ENCODE results near the gene USP46.

Gene USP46

DNA sequence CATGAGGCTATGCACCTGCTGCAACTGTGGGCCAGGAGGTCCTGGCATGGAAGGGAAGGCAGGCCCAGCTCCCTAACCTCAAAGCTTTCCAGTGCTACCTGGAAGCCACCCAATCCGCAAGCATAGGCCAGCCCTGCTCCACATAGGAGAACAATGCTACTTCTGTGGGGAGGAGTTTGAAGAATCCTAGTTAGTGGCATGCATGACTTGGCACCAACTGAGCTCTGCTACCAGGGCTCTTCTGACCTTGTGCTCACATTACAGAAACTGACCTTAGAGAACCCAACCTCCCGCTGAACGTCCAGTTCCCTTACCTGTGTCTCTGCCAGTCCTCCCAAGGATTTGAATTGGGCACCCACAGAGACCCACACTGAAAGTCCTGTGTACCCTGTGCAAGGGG lies 58.8 kb downstream of the USP46 start:
- no peak overlapping the region for H3K4me3 ChIP-seq (ENCODE audit: low read length)
- TF ChIP-seq, protein P1, sequence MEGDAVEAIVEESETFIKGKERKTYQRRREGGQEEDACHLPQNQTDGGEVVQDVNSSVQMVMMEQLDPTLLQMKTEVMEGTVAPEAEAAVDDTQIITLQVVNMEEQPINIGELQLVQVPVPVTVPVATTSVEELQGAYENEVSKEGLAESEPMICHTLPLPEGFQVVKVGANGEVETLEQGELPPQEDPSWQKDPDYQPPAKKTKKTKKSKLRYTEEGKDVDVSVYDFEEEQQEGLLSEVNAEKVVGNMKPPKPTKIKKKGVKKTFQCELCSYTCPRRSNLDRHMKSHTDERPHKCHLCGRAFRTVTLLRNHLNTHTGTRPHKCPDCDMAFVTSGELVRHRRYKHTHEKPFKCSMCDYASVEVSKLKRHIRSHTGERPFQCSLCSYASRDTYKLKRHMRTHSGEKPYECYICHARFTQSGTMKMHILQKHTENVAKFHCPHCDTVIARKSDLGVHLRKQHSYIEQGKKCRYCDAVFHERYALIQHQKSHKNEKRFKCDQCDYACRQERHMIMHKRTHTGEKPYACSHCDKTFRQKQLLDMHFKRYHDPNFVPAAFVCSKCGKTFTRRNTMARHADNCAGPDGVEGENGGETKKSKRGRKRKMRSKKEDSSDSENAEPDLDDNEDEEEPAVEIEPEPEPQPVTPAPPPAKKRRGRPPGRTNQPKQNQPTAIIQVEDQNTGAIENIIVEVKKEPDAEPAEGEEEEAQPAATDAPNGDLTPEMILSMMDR (conservative IDR thresholded peaks at IDR 0.05; ENCODE audit: low read depth, low read length): no peak
- DNase-seq (ENCODE audit: low read depth): no peak

DNA sequence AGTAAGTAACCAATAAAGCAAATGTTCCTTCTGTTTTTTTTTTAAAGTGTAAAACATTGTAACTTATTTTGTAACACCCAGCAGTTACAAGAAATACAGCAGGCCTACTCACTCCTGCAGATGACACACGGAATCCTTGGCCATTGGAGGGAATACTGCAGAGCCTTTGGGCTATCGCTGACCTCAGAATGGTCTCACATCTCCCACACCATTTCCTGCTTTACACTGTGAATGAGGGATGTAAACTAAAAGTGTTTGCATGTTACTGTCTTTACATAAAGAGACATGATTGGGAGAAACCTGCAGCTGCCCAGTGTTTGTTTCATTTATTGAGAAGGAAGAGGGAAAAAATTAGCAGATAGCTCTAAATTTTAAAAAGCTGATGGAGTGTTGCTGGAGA lies 64.1 kb downstream of the USP46 start:
- TF ChIP-seq, protein P1 (conservative IDR thresholded peaks at IDR 0.05; ENCODE audit: low read depth, low read length): no peak
- DNase-seq (ENCODE audit: low read depth): no peak
- no peak overlapping the region for H3K4me3 ChIP-seq (ENCODE audit: low read length)

DNA sequence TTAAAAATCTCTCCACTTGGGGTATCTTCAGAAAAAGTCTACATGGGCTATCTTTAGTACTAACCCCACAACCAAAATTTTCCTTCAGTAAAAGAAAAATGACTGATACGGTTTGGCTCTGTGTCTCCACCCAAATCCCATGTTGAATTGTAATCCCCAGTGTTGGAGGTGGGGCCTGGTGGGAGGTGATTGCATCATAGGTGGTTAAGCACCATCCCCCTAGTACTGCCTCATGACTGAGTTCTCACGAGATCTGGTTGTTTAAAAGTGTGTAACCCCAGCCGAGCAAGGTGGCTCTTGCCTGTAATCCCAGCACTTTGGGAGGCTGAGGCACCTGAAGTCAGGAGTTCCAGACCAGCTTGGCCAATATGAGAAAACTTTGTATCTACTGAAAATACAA lies 66.8 kb downstream of the USP46 start:
- DNase-seq (ENCODE audit: low read depth): no peak
- no peak overlapping the region for H3K4me3 ChIP-seq (ENCODE audit: low read length)
- TF ChIP-seq, protein P1 (conservative IDR thresholded peaks at IDR 0.05; ENCODE audit: low read depth, low read length): no peak

DNA sequence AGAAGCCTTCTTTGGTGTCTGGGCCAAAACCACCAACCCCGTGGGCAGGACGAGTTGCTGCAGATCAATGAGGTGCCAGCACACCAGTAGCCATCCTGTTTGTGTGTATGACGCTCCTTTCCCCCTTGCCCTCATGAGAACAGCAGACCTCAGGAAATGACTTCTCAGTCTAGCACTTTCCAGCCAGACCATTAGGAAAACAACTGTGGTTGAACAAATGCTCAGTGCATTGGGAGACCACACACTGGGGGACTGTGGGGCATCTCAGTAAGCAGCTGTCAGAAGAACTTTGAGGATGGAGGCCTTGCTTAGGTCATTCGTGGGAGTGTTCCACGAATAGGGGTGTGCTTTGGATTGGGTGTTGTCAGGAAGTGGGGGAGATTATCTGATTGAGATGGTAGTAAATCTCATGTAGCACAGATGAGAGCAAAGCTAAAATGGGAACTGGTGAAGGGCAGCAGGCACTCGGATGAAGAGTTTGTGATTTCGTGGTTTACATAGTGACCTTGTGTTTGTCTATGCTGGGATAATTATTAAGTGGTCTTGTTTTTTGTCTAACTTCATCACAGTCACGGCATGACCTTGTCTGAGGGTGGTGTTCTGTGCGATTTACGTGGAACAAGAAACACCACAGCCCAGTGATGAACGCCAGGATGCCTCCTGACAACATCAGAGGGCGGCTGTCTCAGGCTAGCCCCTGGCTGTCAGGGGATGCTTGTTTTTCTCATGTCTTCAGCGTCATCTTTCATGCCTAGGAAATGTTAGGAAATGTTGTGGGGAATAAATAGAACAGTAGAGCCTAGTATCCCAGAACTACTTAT lies 70.1 kb downstream of the USP46 start:
- TF ChIP-seq, protein P1 (conservative IDR thresholded peaks at IDR 0.05; ENCODE audit: low read depth, low read length): no peak
- no peak for DNase-seq (ENCODE audit: low read depth)
- no peak overlapping the region for H3K4me3 ChIP-seq (ENCODE audit: low read length)

DNA sequence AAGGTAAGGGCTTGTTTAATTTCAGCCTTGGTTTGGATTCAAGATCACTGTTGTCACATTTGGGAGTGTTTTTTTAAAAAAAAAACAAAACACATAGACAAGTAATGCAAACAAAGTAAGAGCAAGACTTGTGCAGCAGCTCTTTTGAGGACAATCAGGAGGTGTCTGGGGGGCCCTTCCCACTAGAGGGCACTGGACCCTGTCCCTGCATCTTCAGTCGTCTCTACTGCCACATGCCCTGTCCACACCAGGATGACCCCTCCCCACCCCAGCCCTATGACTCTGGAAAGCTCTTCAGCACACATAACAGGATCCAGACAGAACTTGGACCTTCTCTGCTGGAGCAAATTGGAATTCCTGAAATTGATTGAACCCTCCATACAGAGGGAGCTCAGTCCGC lies 71.0 kb downstream of the USP46 start:
- H3K4me3 ChIP-seq (ENCODE audit: low read length): no peak overlapping the region
- TF ChIP-seq, protein P1 (conservative IDR thresholded peaks at IDR 0.05; ENCODE audit: low read depth, low read length): peak; percentile 55
- no peak for DNase-seq (ENCODE audit: low read depth)

DNA sequence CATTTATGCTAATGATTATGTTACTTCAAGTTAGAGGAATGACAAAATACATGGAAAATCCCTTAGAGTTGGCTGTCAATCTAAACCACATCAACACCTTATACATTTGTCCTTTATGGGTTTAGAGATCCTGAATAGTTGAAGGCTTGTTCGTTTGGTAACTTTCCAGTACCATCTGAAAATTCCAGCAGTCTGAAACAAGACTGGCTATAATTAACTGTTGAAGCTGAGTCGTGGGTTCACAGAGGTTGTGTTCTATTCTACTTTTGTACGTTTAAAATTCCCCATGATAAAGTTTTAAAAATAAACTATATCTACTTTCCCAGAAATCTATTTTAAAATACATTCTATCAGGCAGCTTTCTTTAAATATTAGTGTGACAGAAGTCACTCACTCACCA lies 73.0 kb downstream of the USP46 start:
- TF ChIP-seq, protein P1 (conservative IDR thresholded peaks at IDR 0.05; ENCODE audit: low read depth, low read length): no peak
- no peak for DNase-seq (ENCODE audit: low read depth)
- H3K4me3 ChIP-seq (ENCODE audit: low read length): no peak overlapping the region

DNA sequence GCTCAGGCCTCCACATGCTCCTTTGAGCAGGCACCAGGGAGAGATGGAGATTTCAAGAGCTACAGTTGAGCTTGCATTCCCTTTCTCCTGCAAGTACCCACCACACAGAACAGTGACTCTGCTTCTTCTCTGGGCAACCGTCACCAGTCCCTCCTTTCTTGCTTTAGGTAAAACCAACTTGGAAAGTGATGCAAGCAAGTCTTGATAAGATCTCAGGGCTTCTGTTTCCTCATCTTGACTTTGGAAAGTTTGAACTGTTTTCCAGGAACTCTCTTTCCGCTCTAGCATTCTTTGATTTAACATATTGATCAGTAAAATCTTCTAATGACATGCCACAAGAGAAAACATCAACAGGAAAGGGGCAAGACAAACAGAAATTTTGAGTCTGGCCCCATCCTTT lies 73.7 kb downstream of the USP46 start:
- TF ChIP-seq, protein P1 (conservative IDR thresholded peaks at IDR 0.05; ENCODE audit: low read depth, low read length): no peak
- DNase-seq (ENCODE audit: low read depth): no peak
- no peak overlapping the region for H3K4me3 ChIP-seq (ENCODE audit: low read length)
